Uterus (tissue), 2 donors: ENCODE measurements around the gene SSTR4.

Experiments used
- POLR2A ChIP-seq, 2 donors: fragments of 450-650 bp; IDR thresholded peaks; one replicate each; pipeline ENCODE4 v1.6.1; 2016; ENCODE audit warnings: antibody characterized with exemption in 2 of 2, mild to moderate bottlenecking in 1 of 2, moderate library complexity in 1 of 2
- TF ChIP-seq, protein P1 (sequence below), 4 experiments: fragments of 200-600 bp in 2 of 4; fragments of 450-650 bp in 2 of 4; sonication (generic) in 2 of 4; IDR thresholded peaks; one replicate each; pipeline ENCODE4 v1.5.1; 2016 to 2019; ENCODE audit warnings: antibody characterized with exemption in 4 of 4, mild to moderate bottlenecking in 2 of 4, moderate library complexity in 1 of 4

- TF ChIP-seq, protein P1, sequence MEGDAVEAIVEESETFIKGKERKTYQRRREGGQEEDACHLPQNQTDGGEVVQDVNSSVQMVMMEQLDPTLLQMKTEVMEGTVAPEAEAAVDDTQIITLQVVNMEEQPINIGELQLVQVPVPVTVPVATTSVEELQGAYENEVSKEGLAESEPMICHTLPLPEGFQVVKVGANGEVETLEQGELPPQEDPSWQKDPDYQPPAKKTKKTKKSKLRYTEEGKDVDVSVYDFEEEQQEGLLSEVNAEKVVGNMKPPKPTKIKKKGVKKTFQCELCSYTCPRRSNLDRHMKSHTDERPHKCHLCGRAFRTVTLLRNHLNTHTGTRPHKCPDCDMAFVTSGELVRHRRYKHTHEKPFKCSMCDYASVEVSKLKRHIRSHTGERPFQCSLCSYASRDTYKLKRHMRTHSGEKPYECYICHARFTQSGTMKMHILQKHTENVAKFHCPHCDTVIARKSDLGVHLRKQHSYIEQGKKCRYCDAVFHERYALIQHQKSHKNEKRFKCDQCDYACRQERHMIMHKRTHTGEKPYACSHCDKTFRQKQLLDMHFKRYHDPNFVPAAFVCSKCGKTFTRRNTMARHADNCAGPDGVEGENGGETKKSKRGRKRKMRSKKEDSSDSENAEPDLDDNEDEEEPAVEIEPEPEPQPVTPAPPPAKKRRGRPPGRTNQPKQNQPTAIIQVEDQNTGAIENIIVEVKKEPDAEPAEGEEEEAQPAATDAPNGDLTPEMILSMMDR (IDR thresholded peaks at IDR 0.05), result no peak
- TF ChIP-seq POLR2A (IDR thresholded peaks at IDR 0.05), result no peak
These were observed 11.3 kb downstream of the SSTR4 start for GRCh38 chr20:23046431-23046830.
